Nephron (organoid): ENCODE data around the gene RNF144B.

Experiments
- H3K27ac Mint-ChIP-seq, 3 experiments: 2 replicates each; pipeline ENCODE4 v1.8.0; 2020; ENCODE audit warnings: mixed read lengths in 3 of 3, mild to moderate bottlenecking in 2 of 3, moderate library complexity in 1 of 3
- H3K27me3 Mint-ChIP-seq: 2 replicates; pipeline ENCODE4 v1.8.0; 2021; ENCODE audit warnings: low read depth, mild to moderate bottlenecking, moderate library complexity, mixed read lengths
- H3K36me3 Mint-ChIP-seq: 2 replicates; pipeline ENCODE4 v1.8.0; 2020; ENCODE audit warnings: low read depth, mixed read lengths
- H3K4me1 Mint-ChIP-seq: 2 replicates; pipeline ENCODE4 v1.8.0; 2020; ENCODE audit warnings: mixed read lengths
- H3K4me3 Mint-ChIP-seq, 3 experiments: 2 replicates each; pipeline ENCODE4 v1.8.0; 2020; ENCODE audit warnings: mild to moderate bottlenecking in 3 of 3, mixed read lengths in 3 of 3, moderate library complexity in 2 of 3
- H3K9me3 Mint-ChIP-seq: 2 replicates; pipeline ENCODE4 v1.8.0; 2020; ENCODE audit warnings: mixed read lengths
- CTCF ChIP-seq, 3 experiments: fragments of 200-600 bp; sonication (generic); IDR thresholded peaks; one replicate each; pipeline ENCODE4 v1.5.0; 2021; ENCODE audit warnings: antibody characterized with exemption in 3 of 3; ENCODE audit not compliant: unreplicated experiment in 3 of 3

RNF144B gene

GRCh38 chr6:18506382-18507017 lies 119.3 kb downstream of the RNF144B start:
- H3K4me1 Mint-ChIP-seq, result no peaks in the 10 kb centered on the region
- no peak for TF ChIP-seq CTCF (IDR thresholded peaks at IDR 0.05; ENCODE audit: unreplicated experiment in 3 of 3)
- no peak overlapping the region for H3K4me3 Mint-ChIP-seq
- no peaks in the 10 kb centered on the region for H3K36me3 Mint-ChIP-seq
- no peak overlapping the region for H3K27ac Mint-ChIP-seq
- no peaks in the 10 kb centered on the region for H3K27me3 Mint-ChIP-seq
- no peaks in the 10 kb centered on the region for H3K9me3 Mint-ChIP-seq

GRCh38 chr6:18507018-18507415 lies 119.9 kb downstream of the RNF144B start:
- TF ChIP-seq CTCF (IDR thresholded peaks at IDR 0.05; ENCODE audit: unreplicated experiment in 3 of 3), result no peak
- Mint-ChIP-seq H3K9me3 (no peaks in the 10 kb centered on the region), H3K4me1 (no peaks in the 10 kb centered on the region), H3K4me3 (no peak overlapping the region), H3K27ac (no peak overlapping the region), H3K36me3 (no peaks in the 10 kb centered on the region), H3K27me3 (no peaks in the 10 kb centered on the region)

- Mint-ChIP-seq H3K4me1 (no peaks in the 10 kb centered on the region), H3K9me3 (no peaks in the 10 kb centered on the region), H3K36me3 (no peaks in the 10 kb centered on the region), H3K4me3 (no peak overlapping the region), H3K27ac (no peak overlapping the region), H3K27me3 (no peaks in the 10 kb centered on the region)
- no peak for TF ChIP-seq CTCF (IDR thresholded peaks at IDR 0.05; ENCODE audit: unreplicated experiment in 3 of 3)
These were observed 120.4 kb downstream of the RNF144B start for GRCh38 chr6:18507561-18507960.

- H3K4me3 Mint-ChIP-seq, result no peak overlapping the region
- H3K9me3 Mint-ChIP-seq, result no peaks in the 10 kb centered on the region
- no peak for TF ChIP-seq CTCF (IDR thresholded peaks at IDR 0.05; ENCODE audit: unreplicated experiment in 3 of 3)
- no peaks in the 10 kb centered on the region for H3K4me1 Mint-ChIP-seq
- no peaks in the 10 kb centered on the region for H3K36me3 Mint-ChIP-seq
- H3K27me3 Mint-ChIP-seq, result no peaks in the 10 kb centered on the region
- no peak overlapping the region for H3K27ac Mint-ChIP-seq
These were observed 122.9 kb downstream of the RNF144B start for GRCh38 chr6:18509871-18510643.

GRCh38 chr6:18510644-18511033 lies 123.5 kb downstream of the RNF144B start:
- Mint-ChIP-seq H3K9me3 (no peaks in the 10 kb centered on the region), H3K4me3 (no peak overlapping the region), H3K27ac (no peak overlapping the region), H3K36me3 (no peaks in the 10 kb centered on the region), H3K27me3 (no peaks in the 10 kb centered on the region), H3K4me1 (no peaks in the 10 kb centered on the region)
- TF ChIP-seq CTCF (IDR thresholded peaks at IDR 0.05; ENCODE audit: unreplicated experiment in 3 of 3), result no peak

GRCh38 chr6:18511211-18511610 lies 124.1 kb downstream of the RNF144B start:
- H3K27me3 Mint-ChIP-seq, result no peaks in the 10 kb centered on the region
- no peaks in the 10 kb centered on the region for H3K4me1 Mint-ChIP-seq
- H3K36me3 Mint-ChIP-seq, result no peaks in the 10 kb centered on the region
- H3K4me3 Mint-ChIP-seq, result no peak overlapping the region
- H3K27ac Mint-ChIP-seq, result no peak overlapping the region
- H3K9me3 Mint-ChIP-seq, result no peaks in the 10 kb centered on the region
- TF ChIP-seq CTCF (IDR thresholded peaks at IDR 0.05; ENCODE audit: unreplicated experiment in 3 of 3), result no peak
